Muscle of back (tissue), 13 donors: ENCODE data around the gene THEMIS. TPM values are rescaled to one million over a fixed set of nuclear protein-coding genes. Genes with fewer than 3 reads are reported as not detected.
"Not testable (repeated sequence)": the region's sequence is repeated elsewhere in the genome, so short reads cannot be mapped to it uniquely, and the experiment has no call there.

Source experiments
- DNase-seq, 3 donors: peaks; one replicate each; pipeline versions ENCODE4 v3.0.0 to v3.0.0-alpha.2; 2013
- long read RNA-seq, 9 donors: transcript quantifications; one replicate each; lab custom pipeline, GENCODE V29; 2026
- polyA plus RNA-seq, 10 donors: library from polyadenylated mRNA; unstranded; fragments of 120-200 nt; gene quantifications; one replicate each; pipeline ENCODE4 v1.2.1, GENCODE V29; 2013; ENCODE audit not compliant: insufficient read length in 10 of 10

The THEMIS gene, protein sequence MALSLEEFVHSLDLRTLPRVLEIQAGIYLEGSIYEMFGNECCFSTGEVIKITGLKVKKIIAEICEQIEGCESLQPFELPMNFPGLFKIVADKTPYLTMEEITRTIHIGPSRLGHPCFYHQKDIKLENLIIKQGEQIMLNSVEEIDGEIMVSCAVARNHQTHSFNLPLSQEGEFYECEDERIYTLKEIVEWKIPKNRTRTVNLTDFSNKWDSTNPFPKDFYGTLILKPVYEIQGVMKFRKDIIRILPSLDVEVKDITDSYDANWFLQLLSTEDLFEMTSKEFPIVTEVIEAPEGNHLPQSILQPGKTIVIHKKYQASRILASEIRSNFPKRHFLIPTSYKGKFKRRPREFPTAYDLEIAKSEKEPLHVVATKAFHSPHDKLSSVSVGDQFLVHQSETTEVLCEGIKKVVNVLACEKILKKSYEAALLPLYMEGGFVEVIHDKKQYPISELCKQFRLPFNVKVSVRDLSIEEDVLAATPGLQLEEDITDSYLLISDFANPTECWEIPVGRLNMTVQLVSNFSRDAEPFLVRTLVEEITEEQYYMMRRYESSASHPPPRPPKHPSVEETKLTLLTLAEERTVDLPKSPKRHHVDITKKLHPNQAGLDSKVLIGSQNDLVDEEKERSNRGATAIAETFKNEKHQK
- 1 to 10 TPM in 1 of 10 donors, under 1 TPM in 5, not detected in 4; 0.05 to 2.6 (median 0.08) TPM for polyA plus RNA-seq
- long read RNA-seq, donor 1 = 0 reads
- long read RNA-seq, donor 2 = 0 reads
- long read RNA-seq, donor 3 = 0 reads
- long read RNA-seq, donor 4 = 0 reads
- long read RNA-seq, donor 5 = 0 reads
- long read RNA-seq, donor 6 = 0 reads
- long read RNA-seq, donor 7 = 0 reads
- long read RNA-seq, donor 8 = 0 reads
- long read RNA-seq, donor 9 = 0 reads

DNA sequence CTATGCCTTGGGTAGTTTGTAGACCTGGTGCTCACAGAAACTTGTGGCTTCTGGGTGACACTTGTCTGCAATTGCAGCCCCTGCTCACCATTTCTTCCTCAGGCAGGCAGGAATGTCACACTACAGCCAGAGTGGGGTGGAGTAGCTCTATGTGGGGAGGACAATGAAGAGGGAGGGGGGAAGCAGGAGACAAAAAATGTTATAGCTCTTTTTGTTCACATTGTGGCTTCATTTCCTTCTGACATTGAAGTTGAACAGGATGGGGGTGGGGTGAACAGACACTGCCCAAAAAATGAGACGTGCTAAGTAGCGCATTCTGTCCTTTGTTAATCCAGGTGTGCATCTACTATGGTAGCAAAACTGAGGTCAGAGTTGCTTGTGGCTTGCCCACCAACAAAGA lies at the start of gene THEMIS:
TSS of gene THEMIS (minus strand) at position 124 of the 400 bp plus-strand sequence. CDS start 126 bp downstream, outside the sequence.
- no peak for DNase-seq

DNA sequence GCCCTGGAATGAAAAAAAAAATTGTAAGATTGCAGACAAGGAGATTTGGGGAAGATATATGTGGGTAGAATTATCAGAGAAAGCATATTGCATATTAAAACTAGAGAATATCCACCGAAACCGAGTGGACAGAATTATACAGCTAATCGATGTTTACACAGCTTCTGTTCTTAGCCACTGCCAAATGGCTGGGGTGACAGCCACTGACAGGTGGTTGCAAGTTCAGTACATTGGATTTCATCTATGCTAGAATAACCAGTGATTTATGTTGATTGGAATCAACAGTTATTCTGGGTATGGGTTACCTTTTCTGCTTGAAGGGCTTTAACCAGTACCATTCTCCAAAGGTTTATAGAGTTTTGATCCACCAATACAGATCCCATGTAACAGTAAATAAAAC lies 48.4 kb upstream of the THEMIS start:
- peak in 1 of 3 donors; percentile 26 for DNase-seq

GRCh38 chr6:127946388-127946787 lies 45.5 kb upstream of the THEMIS start:
- no peak for DNase-seq

DNA sequence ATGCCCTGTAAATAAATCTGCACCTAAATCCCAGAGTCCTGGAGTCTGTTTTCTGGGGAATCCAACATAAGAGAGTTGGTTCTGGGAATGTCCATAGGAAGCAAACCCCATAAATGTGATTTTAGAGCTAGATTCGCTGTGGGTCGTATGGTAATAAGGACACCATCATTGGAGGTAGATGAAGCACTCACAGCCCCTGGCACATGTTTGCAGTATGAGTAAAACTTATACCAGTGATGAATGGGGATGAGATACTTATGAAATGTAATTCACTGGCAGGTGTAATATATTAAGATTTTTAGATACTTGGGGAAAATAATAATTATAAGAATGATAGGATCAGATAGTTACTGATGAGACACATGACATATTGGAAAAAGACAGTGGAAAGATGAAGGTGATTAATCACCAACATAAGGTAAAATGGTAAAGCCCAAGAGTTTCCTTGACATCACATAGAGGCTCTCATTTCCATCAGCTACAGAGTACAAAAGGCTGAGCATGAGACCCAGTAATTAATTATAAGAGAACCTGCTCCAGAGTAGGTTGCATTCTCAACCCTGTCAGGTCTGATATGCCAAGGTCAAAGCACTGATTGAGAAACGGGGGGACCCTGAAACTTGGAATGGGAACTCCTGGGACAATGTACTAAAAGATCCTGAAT lies 44.7 kb upstream of the THEMIS start:
- DNase-seq = no peak

DNA sequence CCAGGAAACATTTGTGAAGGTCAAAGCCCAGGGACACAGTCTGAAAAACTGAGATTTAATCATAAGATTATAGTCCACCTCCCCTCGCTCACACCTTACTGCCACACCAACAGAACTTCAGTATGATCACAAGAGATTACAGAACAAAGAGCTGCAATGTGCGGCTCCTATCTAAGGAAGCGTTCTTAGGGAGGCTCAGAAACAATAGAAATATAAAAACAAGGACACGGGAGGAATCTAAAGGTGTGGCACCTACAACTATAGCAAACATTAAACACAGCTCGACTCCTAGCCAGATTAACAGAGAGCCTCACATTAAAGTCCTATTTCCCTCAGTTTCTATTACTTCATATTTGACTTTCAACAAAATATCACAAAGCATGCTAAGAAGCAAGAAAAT lies 40.4 kb upstream of the THEMIS start:
- DNase-seq = no peak

GRCh38 chr6:127939442-127940066 lies 38.7 kb upstream of the THEMIS start:
- peak in 1 of 3 donors; percentile 27 for DNase-seq

- no peak for DNase-seq
These were observed 37.8 kb upstream of the THEMIS start for GRCh38 chr6:127938701-127939100.

DNA sequence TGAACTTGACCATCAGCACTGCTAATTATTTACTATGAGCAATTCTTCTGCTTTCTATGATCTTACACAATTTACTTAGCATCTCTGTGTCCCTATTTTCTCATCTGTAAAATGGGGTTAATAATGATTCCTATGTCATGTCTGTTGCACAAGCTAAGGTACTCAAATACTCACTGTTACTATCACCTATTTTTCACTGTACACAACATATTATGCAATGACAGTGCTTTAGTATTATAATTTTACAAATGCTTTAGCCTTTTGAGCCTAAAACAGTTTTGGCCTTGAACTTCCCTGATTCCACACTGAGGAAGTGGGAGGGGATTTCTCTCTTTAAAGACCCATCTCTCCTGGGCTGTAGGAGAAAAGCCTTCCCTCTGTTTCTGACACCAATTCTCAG lies 36.9 kb upstream of the THEMIS start:
- no peak for DNase-seq

DNA sequence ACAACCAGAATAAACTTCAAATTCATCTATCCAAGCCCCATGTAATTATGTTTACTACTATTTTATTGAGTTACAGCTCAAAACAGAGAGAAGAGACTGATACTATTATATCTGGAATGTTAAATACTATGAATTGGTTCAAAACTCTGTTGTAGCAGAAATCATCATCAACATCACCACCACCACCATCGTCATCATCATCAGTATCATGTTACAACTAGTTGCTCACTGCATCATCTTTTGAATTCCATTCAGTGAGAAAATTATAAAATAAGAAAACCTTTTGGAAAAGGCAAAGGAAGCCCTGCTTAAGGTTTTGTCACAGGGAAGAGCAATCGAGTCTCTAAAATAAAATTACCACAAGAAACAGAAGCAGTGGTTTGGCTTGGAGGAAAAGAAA lies 36.2 kb upstream of the THEMIS start:
- DNase-seq = no peak

- no peak for DNase-seq
These were observed 34.1 kb upstream of the THEMIS start for GRCh38 chr6:127934956-127935355.

DNA sequence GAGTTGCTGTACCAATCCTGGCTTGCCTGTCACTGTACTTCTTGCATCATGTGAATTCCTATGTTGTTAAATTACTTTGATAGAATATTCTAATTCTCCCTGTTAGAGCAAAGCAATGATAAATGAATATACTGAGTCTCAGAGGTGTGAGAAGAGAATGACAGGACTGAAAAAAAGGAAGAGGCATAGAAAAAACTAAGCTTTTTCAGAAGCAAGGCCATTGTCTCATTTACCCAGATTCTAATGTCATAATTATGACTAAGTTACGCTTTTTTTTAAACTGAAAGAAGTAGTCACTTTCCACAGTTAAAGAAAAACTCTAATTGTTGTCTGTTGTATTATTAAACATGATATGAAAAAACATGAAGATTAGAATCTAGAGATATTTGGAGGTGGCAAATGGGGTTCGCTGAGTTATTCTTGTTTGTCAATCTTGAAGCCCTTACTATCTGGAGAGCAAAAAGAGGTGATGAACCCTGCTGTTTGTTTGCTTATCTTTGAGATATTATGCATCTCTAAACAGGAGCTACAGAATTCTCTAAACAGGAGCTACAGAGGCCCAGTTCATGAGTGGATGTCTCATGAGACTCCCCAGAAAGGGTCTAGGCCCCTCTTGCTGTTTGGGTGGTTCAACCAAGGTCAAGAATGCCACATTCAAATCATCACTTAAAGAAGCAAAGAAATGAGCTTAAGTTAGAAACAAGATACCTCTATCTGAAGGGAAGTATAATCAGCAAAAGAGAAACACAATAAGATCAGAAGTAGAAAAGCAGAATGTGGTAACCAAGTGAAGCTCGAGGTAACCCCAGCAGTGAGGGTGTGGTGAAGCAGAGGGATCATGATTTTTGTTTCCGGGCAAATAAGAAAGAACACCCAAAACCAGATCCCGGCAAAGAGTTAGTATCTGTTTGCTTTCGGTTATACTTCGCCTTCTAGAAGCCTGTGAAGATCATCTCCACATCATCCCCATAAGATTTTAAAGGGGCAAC lies 33.3 kb upstream of the THEMIS start:
- no peak for DNase-seq

GRCh38 chr6:127933137-127933536 lies 32.3 kb upstream of the THEMIS start:
- no peak for DNase-seq

- no peak for DNase-seq
These were observed 31.9 kb upstream of the THEMIS start for GRCh38 chr6:127932708-127933107.

DNA sequence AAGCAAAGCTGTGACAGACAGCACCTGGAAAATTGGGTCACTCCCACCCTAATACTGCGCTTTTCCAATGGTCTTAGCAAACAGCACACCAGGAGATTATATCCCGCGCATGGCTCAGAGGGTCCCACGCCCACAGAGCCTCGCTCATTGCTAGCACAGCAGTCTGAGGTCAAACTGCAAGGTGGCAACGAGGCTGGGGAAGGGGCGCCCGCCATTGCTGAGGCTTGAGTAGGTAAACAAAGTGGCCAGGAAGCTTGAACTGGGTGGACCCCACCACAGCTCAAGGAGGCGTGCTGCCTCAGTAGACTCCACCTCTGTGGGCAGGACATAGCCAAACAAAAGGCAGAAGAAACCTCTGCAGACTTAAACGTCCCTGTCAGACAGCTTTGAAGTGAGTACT lies 25.6 kb upstream of the THEMIS start:
- DNase-seq = not testable (repeated sequence)

- DNase-seq = no peak
These were observed 23.6 kb upstream of the THEMIS start for GRCh38 chr6:127924440-127924839.

- no peak for DNase-seq
These were observed 23.2 kb upstream of the THEMIS start for GRCh38 chr6:127924031-127924430.

- DNase-seq = no peak
These were observed 22.3 kb upstream of the THEMIS start for GRCh38 chr6:127923135-127923534.

DNA sequence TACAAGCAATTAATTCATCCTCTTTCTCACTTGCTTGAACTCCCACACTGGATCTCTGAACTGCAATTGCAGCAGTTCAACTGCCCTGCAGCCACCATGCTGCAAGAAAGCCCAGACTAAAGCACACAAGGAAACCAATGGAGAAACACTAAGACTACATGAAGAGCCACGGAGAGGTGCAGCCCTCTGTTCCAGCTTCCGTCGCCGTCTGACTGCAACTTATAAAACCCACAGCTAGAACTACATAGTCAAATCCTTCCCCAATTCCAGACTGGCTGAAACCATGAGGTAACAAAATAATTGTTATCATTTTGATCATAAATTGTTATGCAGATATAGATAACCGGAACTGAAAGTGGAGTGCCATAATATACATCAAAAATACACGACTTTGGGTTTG lies 21.1 kb upstream of the THEMIS start:
- DNase-seq = no peak

GRCh38 chr6:127920804-127921203 lies 19.9 kb upstream of the THEMIS start:
- DNase-seq = no peak
